ENCODE data around the gene ZNF783. TPM values are rescaled to one million over a fixed set of nuclear protein-coding genes. Genes with fewer than 3 reads are reported as not detected.

The ZNF783 gene
- total RNA-seq (1 to 10 TPM; 2.6 to 6.0 (median 3.3) TPM), polyA plus RNA-seq (1 to 10 TPM; 2.5 to 6.1 TPM)
- long read RNA-seq, donor 1, partial matches to known transcripts, result 13 of 15 reads
- long read RNA-seq, donor 1, other reads (novel, unspliced or antisense), result 2 of 15 reads
- long read RNA-seq, donor 2, partial matches to known transcripts, result 6 of 12 reads
- long read RNA-seq, donor 2, other reads (novel, unspliced or antisense), result 6 of 12 reads
- long read RNA-seq, donor 3, partial matches to known transcripts, result 11 of 15 reads
- long read RNA-seq, donor 3, other reads (novel, unspliced or antisense), result 4 of 15 reads

DNA sequence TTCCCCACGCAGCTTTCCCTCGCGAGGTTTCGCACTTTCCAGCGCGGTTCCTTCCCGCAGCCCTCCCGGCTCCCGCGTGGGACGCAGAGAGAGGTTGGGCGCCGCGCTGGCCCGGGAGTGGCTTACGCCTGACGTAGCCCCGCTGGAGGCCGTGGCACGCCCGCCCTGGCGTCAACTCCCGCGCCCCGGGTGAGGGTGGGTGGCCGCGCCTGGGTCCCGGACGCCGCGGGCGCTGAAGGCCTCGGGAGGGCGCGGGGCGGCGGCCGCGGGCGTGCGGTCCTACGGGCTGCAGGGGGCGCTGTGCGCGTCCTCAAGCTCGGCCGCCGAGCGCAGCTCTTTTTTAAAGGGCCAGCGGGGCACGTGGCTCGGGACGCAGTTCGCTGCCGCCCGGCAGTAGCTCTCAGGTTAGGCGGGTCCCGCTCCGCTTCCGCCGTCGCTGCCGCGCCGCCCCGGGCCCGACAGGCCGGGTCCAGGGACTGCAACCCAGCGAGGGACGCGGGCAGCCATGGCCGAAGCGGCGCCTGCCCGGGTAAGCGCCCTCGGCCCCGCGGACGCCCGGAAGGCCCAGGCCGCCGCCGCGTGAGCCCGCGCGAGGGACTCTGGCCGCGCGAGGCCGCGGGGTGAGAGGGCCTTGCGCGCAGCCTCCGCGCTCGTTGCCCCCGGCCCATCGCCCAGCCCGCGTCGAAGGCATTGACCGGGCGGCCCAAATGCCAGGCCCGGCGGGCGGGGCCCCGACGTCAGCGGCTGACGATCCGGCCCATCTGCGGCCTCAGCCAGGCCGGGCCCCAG lies at the start of gene ZNF783:
Gene ZNF783 (plus strand): TSS at position 368 of the 789 bp plus-strand sequence. CDS start 138 bp downstream, at position 506.
- 1% methylated on average over 102 to 114 of the region's 115 CpGs for WGBS, 2 donors
- intact Hi-C loops (cut with DNase I), result loop anchor here in 3 of 10 donors (5.0 to 10.0 kb wide), 4 partner anchors 160 to 363 kb away; partner anchors contain the start of gene ZNF746 (in 2 of the 3)

DNA sequence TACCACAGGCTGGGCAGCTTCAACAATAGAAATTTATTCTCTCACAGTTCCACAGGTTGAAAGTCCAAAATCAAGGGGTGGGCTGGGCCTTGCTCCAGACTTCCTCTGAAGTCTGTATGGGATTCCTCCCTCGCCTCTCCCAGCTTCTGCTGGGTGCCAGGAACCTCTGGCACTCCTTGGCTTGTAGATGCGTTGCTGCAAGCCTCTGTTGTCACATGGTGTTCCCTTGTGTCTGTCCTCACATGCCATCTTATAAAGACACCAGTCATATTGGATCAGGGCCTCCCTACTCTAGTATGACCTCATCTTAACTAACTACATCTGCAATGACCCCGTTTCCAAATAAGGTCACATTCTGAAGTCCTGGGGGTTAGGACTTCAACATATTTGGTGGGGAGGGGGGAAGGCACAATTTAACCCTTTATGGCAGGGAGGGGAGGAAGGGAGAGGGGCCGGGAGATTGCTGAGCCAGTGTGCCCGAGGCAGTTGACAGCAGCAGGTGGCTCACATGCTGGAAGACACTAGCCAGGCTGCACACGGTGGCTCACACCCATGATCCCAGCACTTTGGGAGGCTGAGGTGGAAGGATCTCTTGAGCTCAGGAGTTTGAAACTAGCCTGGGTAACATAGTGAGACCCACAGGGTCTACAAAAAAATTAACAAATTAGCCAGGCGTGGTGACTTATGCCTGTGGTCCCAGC lies 47.8 kb upstream of the ZNF783 start:
- Histone ChIP-seq H3K4me1 (peaks cover 0 to 5% (median 0%) of the 10 kb centered on the region in 9 donors), H3K27ac (no peak overlapping the region), H3K9me3 (no peaks in the 10 kb centered on the region), H3K27me3 (no peaks in the 10 kb centered on the region), H3K4me3 (no peak overlapping the region), H3K36me3 (peaks cover 0 to 100% (median 78%) of the 10 kb centered on the region in 9 donors)
- intact Hi-C loops (cut with DNase I), result no loop called here
- TF ChIP-seq CTCF (IDR thresholded peaks at IDR 0.05), result no peak
- peak in 4 of 8 donors; percentile 18 to 80 (median 59) for ATAC-seq
- DNase-seq, result no peak
- WGBS, 2 donors, result 69 to 71% methylated on average over 7 of the region's 7 CpGs

More for the DNA sequence above, at the start of gene ZNF783:
- ATAC-seq (peak; percentile 95 to 97 (median 96)), DNase-seq (peak; percentile 82 to 90)
- peaks cover 0 to 28% (median 16%) of the 10 kb centered on the region in 9 donors for H3K4me1 ChIP-seq
- peaks cover 0 to 21% (median 9%) of the 10 kb centered on the region in 9 donors for H3K36me3 ChIP-seq
- H3K9me3 ChIP-seq, result no peaks in the 10 kb centered on the region
- H3K27ac ChIP-seq, result peak within 1 kb of the TSS; percentile 64 to 97 (median 90)
- peak; percentile 65 to 95 (median 86) for TF ChIP-seq CTCF (IDR thresholded peaks at IDR 0.05)
- peak within 1 kb of the TSS; percentile 7 to 64 (median 60) for H3K4me3 ChIP-seq
- H3K27me3 ChIP-seq, result no peaks in the 10 kb centered on the region

DNA sequence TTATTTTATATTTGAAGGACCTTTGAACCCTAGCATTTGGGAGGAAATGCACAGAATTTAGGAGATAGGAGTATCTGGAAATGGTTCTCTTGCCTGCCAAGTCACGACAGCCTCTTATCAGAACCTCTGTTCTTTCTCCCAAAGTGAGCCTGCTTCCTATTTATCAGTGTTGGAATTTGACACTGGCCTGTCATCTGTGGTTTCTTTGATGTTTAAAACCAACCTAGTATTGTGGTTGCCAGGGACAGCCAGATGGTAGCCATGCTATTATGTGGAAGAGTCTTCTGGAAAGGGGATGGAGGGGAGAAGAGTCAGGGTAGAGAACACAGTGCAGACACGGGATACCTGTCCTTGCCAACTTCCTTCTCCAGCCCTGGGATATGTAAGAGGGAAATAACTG lies 45.6 kb upstream of the ZNF783 start:
- TF ChIP-seq CTCF (IDR thresholded peaks at IDR 0.05), result no peak
- no peak overlapping the region for H3K4me3 ChIP-seq
- peaks cover 0 to 5% (median 0%) of the 10 kb centered on the region in 9 donors for H3K4me1 ChIP-seq
- H3K9me3 ChIP-seq, result no peaks in the 10 kb centered on the region
- H3K27me3 ChIP-seq, result no peaks in the 10 kb centered on the region
- H3K36me3 ChIP-seq, result peaks cover 0 to 100% (median 64%) of the 10 kb centered on the region in 9 donors
- whole genome bisulfite sequencing, 2 donors, result 45 to 53% methylated on average over 2 of the region's 2 CpGs
- ATAC-seq (no peak), DNase-seq (no peak)
- intact Hi-C loops (cut with DNase I), result no loop called here
- no peak overlapping the region for H3K27ac ChIP-seq

DNA sequence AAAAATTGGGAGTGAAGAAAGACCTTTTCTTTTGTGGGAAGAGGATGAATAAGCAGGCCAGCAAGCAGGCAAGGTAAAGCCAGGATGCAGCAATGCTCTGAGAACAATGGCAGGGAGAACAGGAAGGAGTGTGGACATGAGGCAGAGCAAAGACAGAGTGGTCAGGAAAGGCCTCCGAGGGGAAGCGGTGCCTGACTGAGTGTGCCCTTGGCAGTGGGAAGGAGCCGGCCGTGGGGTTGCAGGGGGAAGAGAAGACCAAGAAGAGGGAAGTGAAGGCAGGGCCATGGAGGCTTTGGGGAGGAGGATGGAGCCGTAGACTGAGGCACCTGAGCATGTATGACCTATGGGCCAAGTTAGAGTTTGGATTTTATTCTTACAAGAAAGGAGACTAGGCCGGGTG lies 44.4 kb upstream of the ZNF783 start:
- H3K36me3 ChIP-seq, result peaks cover 0 to 100% (median 55%) of the 10 kb centered on the region in 9 donors
- no peaks in the 10 kb centered on the region for H3K9me3 ChIP-seq
- WGBS, 2 donors, result 85 to 88% methylated on average over 6 of the region's 6 CpGs
- peaks cover 0 to 5% (median 0%) of the 10 kb centered on the region in 9 donors for H3K4me1 ChIP-seq
- H3K27me3 ChIP-seq, result no peaks in the 10 kb centered on the region
- no peak for DNase-seq
- intact Hi-C loops (cut with DNase I), result no loop called here
- ATAC-seq, result no peak
- no peak overlapping the region for H3K4me3 ChIP-seq
- TF ChIP-seq CTCF (IDR thresholded peaks at IDR 0.05), result no peak
- no peak overlapping the region for H3K27ac ChIP-seq
